ENCODE results near the gene ADAMTS14.

- TF ChIP-seq YY1 (IDR thresholded peaks at IDR 0.05; ENCODE audit: insufficient read depth, insufficient read length) (no peak), ZNF274 (IDR thresholded peaks at IDR 0.05; ENCODE audit: low read depth, low read length) (no peak)
Measured at GRCh38 chr10:70688828-70689227, 16.5 kb downstream of the ADAMTS14 start.

Data from NT2/D1 (cell line).